ENCODE data around the gene TLN1. TPM values are rescaled to one million over a fixed set of nuclear protein-coding genes. Genes with fewer than 3 reads are reported as not detected.

Gene TLN1, protein sequence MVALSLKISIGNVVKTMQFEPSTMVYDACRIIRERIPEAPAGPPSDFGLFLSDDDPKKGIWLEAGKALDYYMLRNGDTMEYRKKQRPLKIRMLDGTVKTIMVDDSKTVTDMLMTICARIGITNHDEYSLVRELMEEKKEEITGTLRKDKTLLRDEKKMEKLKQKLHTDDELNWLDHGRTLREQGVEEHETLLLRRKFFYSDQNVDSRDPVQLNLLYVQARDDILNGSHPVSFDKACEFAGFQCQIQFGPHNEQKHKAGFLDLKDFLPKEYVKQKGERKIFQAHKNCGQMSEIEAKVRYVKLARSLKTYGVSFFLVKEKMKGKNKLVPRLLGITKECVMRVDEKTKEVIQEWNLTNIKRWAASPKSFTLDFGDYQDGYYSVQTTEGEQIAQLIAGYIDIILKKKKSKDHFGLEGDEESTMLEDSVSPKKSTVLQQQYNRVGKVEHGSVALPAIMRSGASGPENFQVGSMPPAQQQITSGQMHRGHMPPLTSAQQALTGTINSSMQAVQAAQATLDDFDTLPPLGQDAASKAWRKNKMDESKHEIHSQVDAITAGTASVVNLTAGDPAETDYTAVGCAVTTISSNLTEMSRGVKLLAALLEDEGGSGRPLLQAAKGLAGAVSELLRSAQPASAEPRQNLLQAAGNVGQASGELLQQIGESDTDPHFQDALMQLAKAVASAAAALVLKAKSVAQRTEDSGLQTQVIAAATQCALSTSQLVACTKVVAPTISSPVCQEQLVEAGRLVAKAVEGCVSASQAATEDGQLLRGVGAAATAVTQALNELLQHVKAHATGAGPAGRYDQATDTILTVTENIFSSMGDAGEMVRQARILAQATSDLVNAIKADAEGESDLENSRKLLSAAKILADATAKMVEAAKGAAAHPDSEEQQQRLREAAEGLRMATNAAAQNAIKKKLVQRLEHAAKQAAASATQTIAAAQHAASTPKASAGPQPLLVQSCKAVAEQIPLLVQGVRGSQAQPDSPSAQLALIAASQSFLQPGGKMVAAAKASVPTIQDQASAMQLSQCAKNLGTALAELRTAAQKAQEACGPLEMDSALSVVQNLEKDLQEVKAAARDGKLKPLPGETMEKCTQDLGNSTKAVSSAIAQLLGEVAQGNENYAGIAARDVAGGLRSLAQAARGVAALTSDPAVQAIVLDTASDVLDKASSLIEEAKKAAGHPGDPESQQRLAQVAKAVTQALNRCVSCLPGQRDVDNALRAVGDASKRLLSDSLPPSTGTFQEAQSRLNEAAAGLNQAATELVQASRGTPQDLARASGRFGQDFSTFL (N-terminal part only)
- polyA plus RNA-seq (2011; rRNA removed) (65.5 and 72.1 TPM in 2 replicates), polyA plus RNA-seq (2017; fragmentation: RNase III; extraction: RNeasy Plus Mini Kit Qiagen cat#74134 plus additional on column Dnase treatment) (108 to 119 TPM (median 117 TPM) in 3 replicates), polyA minus RNA-seq (2011; rRNA and poly(A)+ RNA removed) (476 and 477 TPM in 2 replicates)
- polyA plus RNA-seq (2012; cell fraction: cytosol; rRNA removed): 69.4 and 88.8 TPM in 2 replicates
- polyA plus RNA-seq (2012; cell fraction: nucleus; rRNA removed): 170 and 259 TPM in 2 replicates

DNA sequence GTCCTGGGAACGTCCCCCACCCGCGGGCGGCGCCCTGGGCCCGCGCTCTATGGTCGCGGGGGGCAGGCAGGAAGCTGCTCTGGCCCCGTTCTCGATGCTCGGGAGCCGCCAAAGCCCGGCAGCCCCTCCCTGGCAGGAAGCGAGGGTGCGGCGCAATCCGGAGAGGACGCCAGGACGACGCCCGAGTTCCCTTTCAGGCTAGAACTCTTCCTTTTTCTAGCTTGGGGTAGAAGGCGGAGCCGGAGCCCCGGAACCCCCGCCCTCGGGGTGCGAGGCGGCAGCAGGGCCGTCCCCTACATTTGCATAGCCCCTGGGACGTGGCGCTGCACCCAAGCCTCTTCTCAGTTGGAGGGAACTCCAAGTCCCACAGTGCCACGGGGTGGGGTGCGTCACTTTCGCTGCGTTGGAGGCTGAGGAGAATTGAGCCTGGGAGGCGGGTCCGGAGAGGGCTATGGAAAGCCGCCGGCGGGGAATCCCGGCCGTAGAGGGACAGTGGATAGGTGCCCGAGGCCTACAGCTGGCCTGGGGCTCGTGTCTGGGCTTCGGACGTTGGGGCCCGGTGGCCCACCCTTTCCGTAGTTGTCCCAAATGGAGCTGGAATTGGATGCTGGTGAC is at the start of gene TLN1, which contains the start of gene CREB3:
TLN1 (minus strand) TSS at position 11 of the 615 bp plus-strand sequence. CDS start 6,501 bp downstream, outside the sequence.
CREB3 (plus strand) TSS at position 482 of the 615 bp plus-strand sequence; CDS start at position 589, 107 bp downstream.
- Histone ChIP-seq H3K9me3 (no peaks in the 10 kb centered on the region), H3K27ac (peak within 1 kb of the TSS; percentile 95 to 96), H3K4me1 (peaks cover 52% of the 10 kb centered on the region), H3K4me2 (peak within 1 kb of the TSS; percentile 76), H3K4me3 (peak within 1 kb of the TSS; percentile 87)
- WGBS (ENCODE audit: missing lambda C conversion rate): 4% methylated on average over 14 of the region's 49 CpGs
- ChIA-PET CTCF (interaction anchor here (0.6 to 31.4 kb wide), 17 partner anchors 11 to 681 kb away, joined by 3 to 758 read pairs (median 5); partner anchors contain the start of genes ARHGEF39, ATOSB, CCDC107 and GBA2), POLR2A (interaction anchor here (0.5 to 3.6 kb wide), 25 partner anchors 10 to 652 kb away, joined by 3 to 41 read pairs (median 5); partner anchors contain the start of genes ARHGEF39, CA9, CCDC107 and FANCG)
- peak; percentile 98 to 99 for DNase-seq (ENCODE audit: low read depth in 1 of 2, low spot score in 1 of 2)
- ATAC-seq: peak; percentile 82 to 93
- peak; percentile 49 for FAIRE-seq
- TF ChIP-seq BHLHE40 (IDR thresholded peaks at IDR 0.05; ENCODE audit: low read depth, low read length) (no peak), MAFK (IDR thresholded peaks at IDR 0.05; ENCODE audit: partially characterized antibody) (no peak), ESRRA (IDR thresholded peaks at IDR 0.05; ENCODE audit: borderline replicate concordance, low read length) (no peak), HDAC2 (IDR thresholded peaks at IDR 0.05) (no peak), HOXA7 (CRISPR knock-in tag; IDR thresholded peaks at IDR 0.05) (no peak), FOSL2 (IDR thresholded peaks at IDR 0.05) (no peak), FOSL2 (CRISPR knock-in tag; IDR thresholded peaks at IDR 0.05) (peak; percentile 40; the same call in 1 of the 2 replicates), KDM5A (IDR thresholded peaks at IDR 0.05) (no peak), SMC3 (IDR thresholded peaks at IDR 0.05) (peak; percentile 38; the same call in 1 of the 3 replicates), NR3C1 (IDR thresholded peaks at IDR 0.05) (no peak), POLR2AphosphoS2 (conservative IDR thresholded peaks at IDR 0.05; ENCODE audit: low read length) (no peak), ZC3H11A (IDR thresholded peaks at IDR 0.05) (no peak), CEBPB (IDR thresholded peaks at IDR 0.05) (peak in 1 of 2 experiments; percentile 21; a peak in 1 of 4 replicates), FOXS1 (CRISPR knock-in tag; IDR thresholded peaks at IDR 0.05) (no peak), ZSCAN20 (CRISPR knock-in tag; IDR thresholded peaks at IDR 0.05) (no peak), HOXB13 (CRISPR knock-in tag; IDR thresholded peaks at IDR 0.05; ENCODE audit: low read depth) (no peak), CHD4 (IDR thresholded peaks at IDR 0.05; ENCODE audit: borderline replicate concordance) (no peak), NPAS2 (CRISPR knock-in tag; IDR thresholded peaks at IDR 0.05; ENCODE audit: borderline replicate concordance) (no peak), CBX2 (IDR thresholded peaks at IDR 0.05; ENCODE audit: borderline replicate concordance, low read depth) (no peak), NFE2L2 (conservative IDR thresholded peaks at IDR 0.05; ENCODE audit: low read length) (no peak), MYC (IDR thresholded peaks at IDR 0.05; ENCODE audit: borderline replicate concordance, low read length) (0 out of 2 replicates have a peak, but pooled peaks have one; percentile 61), CHD2 (IDR thresholded peaks at IDR 0.05; ENCODE audit: low read length, partially characterized antibody) (no peak), RNF2 (IDR thresholded peaks at IDR 0.05; ENCODE audit: borderline replicate concordance, low read depth) (no peak), EP300 (IDR thresholded peaks at IDR 0.05) (no peak), HEYL (CRISPR knock-in tag; IDR thresholded peaks at IDR 0.05) (no peak), PHF8 (IDR thresholded peaks at IDR 0.05; ENCODE audit: borderline replicate concordance, low read depth) (0 out of 2 replicates have a peak, but pooled peaks have one; percentile 30), TFCP2L1 (CRISPR knock-in tag; IDR thresholded peaks at IDR 0.05) (no peak)
- TF ChIP-seq, protein P1, sequence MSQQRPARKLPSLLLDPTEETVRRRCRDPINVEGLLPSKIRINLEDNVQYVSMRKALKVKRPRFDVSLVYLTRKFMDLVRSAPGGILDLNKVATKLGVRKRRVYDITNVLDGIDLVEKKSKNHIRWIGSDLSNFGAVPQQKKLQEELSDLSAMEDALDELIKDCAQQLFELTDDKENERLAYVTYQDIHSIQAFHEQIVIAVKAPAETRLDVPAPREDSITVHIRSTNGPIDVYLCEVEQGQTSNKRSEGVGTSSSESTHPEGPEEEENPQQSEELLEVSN (IDR thresholded peaks at IDR 0.05; ENCODE audit: borderline replicate concordance, low read depth): peak; percentile 36; the same call in 1 of the 2 replicates
- TF ChIP-seq, protein P2, sequence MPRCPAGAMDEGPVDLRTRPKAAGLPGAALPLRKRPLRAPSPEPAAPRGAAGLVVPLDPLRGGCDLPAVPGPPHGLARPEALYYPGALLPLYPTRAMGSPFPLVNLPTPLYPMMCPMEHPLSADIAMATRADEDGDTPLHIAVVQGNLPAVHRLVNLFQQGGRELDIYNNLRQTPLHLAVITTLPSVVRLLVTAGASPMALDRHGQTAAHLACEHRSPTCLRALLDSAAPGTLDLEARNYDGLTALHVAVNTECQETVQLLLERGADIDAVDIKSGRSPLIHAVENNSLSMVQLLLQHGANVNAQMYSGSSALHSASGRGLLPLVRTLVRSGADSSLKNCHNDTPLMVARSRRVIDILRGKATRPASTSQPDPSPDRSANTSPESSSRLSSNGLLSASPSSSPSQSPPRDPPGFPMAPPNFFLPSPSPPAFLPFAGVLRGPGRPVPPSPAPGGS (IDR thresholded peaks at IDR 0.05): peak; percentile 92; the same call in 2 of the 3 replicates
- TF ChIP-seq, protein P3, sequence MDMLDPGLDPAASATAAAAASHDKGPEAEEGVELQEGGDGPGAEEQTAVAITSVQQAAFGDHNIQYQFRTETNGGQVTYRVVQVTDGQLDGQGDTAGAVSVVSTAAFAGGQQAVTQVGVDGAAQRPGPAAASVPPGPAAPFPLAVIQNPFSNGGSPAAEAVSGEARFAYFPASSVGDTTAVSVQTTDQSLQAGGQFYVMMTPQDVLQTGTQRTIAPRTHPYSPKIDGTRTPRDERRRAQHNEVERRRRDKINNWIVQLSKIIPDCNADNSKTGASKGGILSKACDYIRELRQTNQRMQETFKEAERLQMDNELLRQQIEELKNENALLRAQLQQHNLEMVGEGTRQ (IDR thresholded peaks at IDR 0.05): no peak
- TF ChIP-seq, protein P4, sequence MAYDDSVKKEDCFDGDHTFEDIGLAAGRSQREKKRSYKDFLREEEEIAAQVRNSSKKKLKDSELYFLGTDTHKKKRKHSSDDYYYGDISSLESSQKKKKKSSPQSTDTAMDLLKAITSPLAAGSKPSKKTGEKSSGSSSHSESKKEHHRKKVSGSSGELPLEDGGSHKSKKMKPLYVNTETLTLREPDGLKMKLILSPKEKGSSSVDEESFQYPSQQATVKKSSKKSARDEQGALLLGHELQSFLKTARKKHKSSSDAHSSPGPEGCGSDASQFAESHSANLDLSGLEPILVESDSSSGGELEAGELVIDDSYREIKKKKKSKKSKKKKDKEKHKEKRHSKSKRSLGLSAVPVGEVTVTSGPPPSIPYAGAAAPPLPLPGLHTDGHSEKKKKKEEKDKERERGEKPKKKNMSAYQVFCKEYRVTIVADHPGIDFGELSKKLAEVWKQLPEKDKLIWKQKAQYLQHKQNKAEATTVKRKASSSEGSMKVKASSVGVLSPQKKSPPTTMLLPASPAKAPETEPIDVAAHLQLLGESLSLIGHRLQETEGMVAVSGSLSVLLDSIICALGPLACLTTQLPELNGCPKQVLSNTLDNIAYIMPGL (CRISPR knock-in tag; IDR thresholded peaks at IDR 0.05; ENCODE audit: borderline replicate concordance): no peak

All from A549 (cell line).